Vagina (tissue), 2 donors: ENCODE results near the gene SLC2A11.

ENCODE experiments used
- POLR2AphosphoS5 ChIP-seq, 2 donors: sonication (generic); formaldehyde crosslinking; IDR thresholded peaks; one replicate each; pipeline ENCODE4 v1.9.0; 2017; ENCODE audit warnings: antibody characterized with exemption in 2 of 2, mild to moderate bottlenecking in 2 of 2, low read depth in 1 of 2; ENCODE audit not compliant: insufficient read depth in 1 of 2
- TF ChIP-seq, protein P1 (sequence below), 3 experiments: fragments of 450-650 bp in 2 of 3; fragments of 200-600 bp in 1 of 3; sonication (generic) in 1 of 3; IDR thresholded peaks; one replicate each; pipeline ENCODE4 v1.5.1; 2017 to 2019; ENCODE audit warnings: antibody characterized with exemption in 3 of 3, mild to moderate bottlenecking in 2 of 3, moderate library complexity in 2 of 3

DNA sequence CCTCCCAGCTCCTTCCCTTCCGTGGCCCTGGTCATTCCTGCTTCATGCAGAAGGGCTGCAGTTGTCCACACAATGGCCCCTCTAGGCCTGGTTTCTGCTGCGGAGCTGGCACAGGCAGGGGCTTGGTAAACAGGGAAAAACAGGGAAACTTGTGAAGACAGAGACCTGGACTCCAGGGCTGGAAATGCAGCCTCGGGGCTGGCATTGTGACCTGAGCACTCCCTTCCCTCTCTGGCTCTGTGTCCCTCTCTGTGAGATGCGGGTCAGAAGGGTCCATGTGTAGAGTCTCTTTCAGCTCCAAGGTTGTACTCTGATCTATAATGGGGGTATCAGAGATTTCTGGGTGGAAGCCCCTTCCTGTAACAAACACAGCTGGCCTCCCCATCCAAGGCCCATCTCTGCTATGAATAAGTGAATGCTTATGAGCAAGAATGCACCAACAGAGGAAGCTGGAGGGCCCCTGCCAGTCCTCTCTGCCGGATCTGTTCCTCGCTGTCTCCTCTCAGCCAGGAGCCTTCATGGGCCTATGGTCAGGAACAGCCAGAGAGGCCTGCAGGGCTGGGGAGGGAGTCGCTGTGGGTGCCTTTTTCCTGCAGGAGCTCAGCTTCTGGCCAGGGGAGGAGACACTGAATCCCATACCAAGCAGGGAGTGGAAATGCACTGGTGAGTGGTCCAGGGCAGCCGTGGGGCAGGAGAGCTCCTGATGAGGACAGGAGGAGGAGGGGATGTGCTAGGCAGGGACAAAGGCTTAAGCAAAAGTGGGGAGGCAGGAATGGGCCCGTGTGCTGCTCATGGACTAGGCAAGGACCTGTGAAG is 12.2 kb upstream of the SLC2A11 start:
- TF ChIP-seq, protein P1, sequence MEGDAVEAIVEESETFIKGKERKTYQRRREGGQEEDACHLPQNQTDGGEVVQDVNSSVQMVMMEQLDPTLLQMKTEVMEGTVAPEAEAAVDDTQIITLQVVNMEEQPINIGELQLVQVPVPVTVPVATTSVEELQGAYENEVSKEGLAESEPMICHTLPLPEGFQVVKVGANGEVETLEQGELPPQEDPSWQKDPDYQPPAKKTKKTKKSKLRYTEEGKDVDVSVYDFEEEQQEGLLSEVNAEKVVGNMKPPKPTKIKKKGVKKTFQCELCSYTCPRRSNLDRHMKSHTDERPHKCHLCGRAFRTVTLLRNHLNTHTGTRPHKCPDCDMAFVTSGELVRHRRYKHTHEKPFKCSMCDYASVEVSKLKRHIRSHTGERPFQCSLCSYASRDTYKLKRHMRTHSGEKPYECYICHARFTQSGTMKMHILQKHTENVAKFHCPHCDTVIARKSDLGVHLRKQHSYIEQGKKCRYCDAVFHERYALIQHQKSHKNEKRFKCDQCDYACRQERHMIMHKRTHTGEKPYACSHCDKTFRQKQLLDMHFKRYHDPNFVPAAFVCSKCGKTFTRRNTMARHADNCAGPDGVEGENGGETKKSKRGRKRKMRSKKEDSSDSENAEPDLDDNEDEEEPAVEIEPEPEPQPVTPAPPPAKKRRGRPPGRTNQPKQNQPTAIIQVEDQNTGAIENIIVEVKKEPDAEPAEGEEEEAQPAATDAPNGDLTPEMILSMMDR (IDR thresholded peaks at IDR 0.05) = no peak
- no peak for TF ChIP-seq POLR2AphosphoS5 (IDR thresholded peaks at IDR 0.05; ENCODE audit: insufficient read depth in 1 of 2, low read depth in 1 of 2)
